GM19463 (cell line): ENCODE measurements around the gene LRRC73.
"Not testable (repeated sequence)": the region's sequence is repeated elsewhere in the genome, so short reads cannot be mapped to it uniquely, and the experiment has no call there.

ENCODE experiments used
- ATAC-seq: cut with Tn5 transposase; IDR thresholded peaks from one replicate; pipeline ENCODE4 v1.9.1; 2021; ENCODE audit warnings: mild to moderate bottlenecking, moderate library complexity; ENCODE audit not compliant: unreplicated experiment

LRRC73 gene

GRCh38 chr6:43467265-43467664 lies 42.9 kb downstream of the LRRC73 start:
- not testable (repeated sequence) for ATAC-seq

- ATAC-seq = no peak
Observed at GRCh38 chr6:43465948-43466347, 44.2 kb downstream of the LRRC73 start.

- ATAC-seq = no peak
Observed at GRCh38 chr6:43464337-43464736, 45.8 kb downstream of the LRRC73 start.

GRCh38 chr6:43461936-43462335 lies 48.2 kb downstream of the LRRC73 start:
- no peak for ATAC-seq

- no peak for ATAC-seq
Observed at GRCh38 chr6:43460032-43460431, 50.1 kb downstream of the LRRC73 start.

- no peak for ATAC-seq
Observed at GRCh38 chr6:43459535-43459934, 50.6 kb downstream of the LRRC73 start.

GRCh38 chr6:43458154-43458553 lies 52.0 kb downstream of the LRRC73 start:
- not testable (repeated sequence) for ATAC-seq

GRCh38 chr6:43457643-43458042 lies 52.5 kb downstream of the LRRC73 start:
- no peak for ATAC-seq
